Fibroblast of lung (primary cell): ENCODE results near the gene TAF1C.

Experiments used
- EZH2 ChIP-seq: IDR thresholded peaks from 2 replicates; pipeline ENCODE4 v1.5.1; 2012; ENCODE audit warnings: low read length, control low read depth, mild to moderate bottlenecking; ENCODE audit errors: missing control alignments
- TF ChIP-seq, protein P1 (sequence below), 2 donors: IDR thresholded peaks in 1 of 2; conservative IDR thresholded peaks in 1 of 2; 1 replicate in 1 of 2; 2 replicates in 1 of 2; pipeline ENCODE4 v1.5.1; 2011 to 2012; ENCODE audit warnings: low read length in 2 of 2, control low read depth in 1 of 2, inconsistent platforms in 1 of 2, low read depth in 1 of 2, mild to moderate bottlenecking in 1 of 2

DNA sequence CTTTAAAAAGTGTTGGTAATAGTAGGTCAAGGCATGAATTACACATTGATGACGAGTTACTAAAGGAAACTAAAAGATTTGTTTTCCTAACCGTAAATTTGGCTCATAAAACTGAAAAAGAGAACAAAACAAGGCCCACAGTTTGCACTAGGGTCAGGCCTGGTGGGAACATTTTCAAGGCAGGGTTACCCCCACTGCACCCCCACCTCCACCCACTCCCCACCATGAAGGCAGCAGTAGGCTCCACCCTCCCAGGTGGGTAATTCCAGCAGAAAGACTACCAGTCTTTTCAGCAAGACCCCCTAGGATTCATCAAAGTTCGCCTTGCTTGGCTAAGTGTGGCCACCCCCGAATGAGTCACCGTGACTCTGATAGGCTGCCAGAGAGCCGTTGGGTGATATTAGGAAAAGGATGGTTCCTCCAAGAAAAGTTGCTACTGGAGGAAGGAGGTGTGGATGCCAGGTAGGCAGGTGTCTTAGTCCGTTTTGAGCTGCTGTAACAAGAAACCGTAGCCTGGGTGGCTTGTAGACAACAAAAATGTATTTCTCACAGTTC lies 33.1 kb downstream of the TAF1C start:
- TF ChIP-seq, protein P1, sequence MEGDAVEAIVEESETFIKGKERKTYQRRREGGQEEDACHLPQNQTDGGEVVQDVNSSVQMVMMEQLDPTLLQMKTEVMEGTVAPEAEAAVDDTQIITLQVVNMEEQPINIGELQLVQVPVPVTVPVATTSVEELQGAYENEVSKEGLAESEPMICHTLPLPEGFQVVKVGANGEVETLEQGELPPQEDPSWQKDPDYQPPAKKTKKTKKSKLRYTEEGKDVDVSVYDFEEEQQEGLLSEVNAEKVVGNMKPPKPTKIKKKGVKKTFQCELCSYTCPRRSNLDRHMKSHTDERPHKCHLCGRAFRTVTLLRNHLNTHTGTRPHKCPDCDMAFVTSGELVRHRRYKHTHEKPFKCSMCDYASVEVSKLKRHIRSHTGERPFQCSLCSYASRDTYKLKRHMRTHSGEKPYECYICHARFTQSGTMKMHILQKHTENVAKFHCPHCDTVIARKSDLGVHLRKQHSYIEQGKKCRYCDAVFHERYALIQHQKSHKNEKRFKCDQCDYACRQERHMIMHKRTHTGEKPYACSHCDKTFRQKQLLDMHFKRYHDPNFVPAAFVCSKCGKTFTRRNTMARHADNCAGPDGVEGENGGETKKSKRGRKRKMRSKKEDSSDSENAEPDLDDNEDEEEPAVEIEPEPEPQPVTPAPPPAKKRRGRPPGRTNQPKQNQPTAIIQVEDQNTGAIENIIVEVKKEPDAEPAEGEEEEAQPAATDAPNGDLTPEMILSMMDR (conservative IDR thresholded peaks at IDR 0.05 in 1 of 2, IDR thresholded peaks at IDR 0.05 in 1 of 2; ENCODE audit: low read depth in 1 of 2, low read length in 2 of 2), result no peak
- no peak for TF ChIP-seq EZH2
